Esophagus muscularis mucosa (tissue), 4 donors: ENCODE measurements around the gene MOGAT1. TPM values are rescaled to one million over a fixed set of nuclear protein-coding genes. Genes with fewer than 3 reads are reported as not detected.

Experiments used
- DNase-seq: peaks from one replicate; pipeline ENCODE4 v3.0.0-alpha.2; 2017; ENCODE audit errors: extremely low spot score
- H3K27ac ChIP-seq, 4 donors: fragments of 200-600 bp; sonication (generic); replicated peaks in 1 of 4; 1 replicate in 3 of 4; 2 replicates in 1 of 4; pipeline ENCODE4 v1.5.1; 2016 to 2019; ENCODE audit warnings: mild to moderate bottlenecking in 1 of 4
- H3K27me3 ChIP-seq, 4 donors: fragments of 200-600 bp; sonication (generic); one replicate each; pipeline versions ENCODE4 v1.5.1 to v1.6.0; 2016 to 2019
- H3K36me3 ChIP-seq, 4 donors: fragments of 200-600 bp; sonication (generic); one replicate each; pipeline ENCODE4 v1.5.1; 2016 to 2019
- H3K4me1 ChIP-seq, 4 donors: fragments of 200-600 bp; sonication (generic); one replicate each; pipeline ENCODE4 v1.5.1; 2016 to 2019
- H3K4me3 ChIP-seq, 4 donors: fragments of 200-600 bp; sonication (generic); 1 replicate in 2 of 4; 2 replicates in 2 of 4; pipeline ENCODE4 v1.5.1; 2016 to 2019; ENCODE audit warnings: mild to moderate bottlenecking in 4 of 4, moderate library complexity in 1 of 4
- H3K9me3 ChIP-seq, 4 donors: fragments of 200-600 bp; sonication (generic); 1 replicate in 3 of 4; 2 replicates in 1 of 4; pipeline ENCODE4 v1.5.1; 2016 to 2019
- CTCF ChIP-seq, 3 experiments: fragments of 200-600 bp in 2 of 3; fragments of 450-650 bp in 1 of 3; sonication (generic) in 2 of 3; IDR thresholded peaks; one replicate each; pipeline ENCODE4 v1.5.1; 2017 to 2019; ENCODE audit warnings: antibody characterized with exemption in 3 of 3, mild to moderate bottlenecking in 2 of 3, moderate library complexity in 1 of 3
- EP300 ChIP-seq: sonication (generic); formaldehyde crosslinking; IDR thresholded peaks from one replicate; pipeline ENCODE4 v1.6.1; 2017; ENCODE audit warnings: antibody characterized with exemption
- POLR2A ChIP-seq: fragments of 450-650 bp; IDR thresholded peaks from one replicate; pipeline ENCODE4 v1.6.1; 2017; ENCODE audit warnings: antibody characterized with exemption, moderate library complexity, mild to moderate bottlenecking, low read depth
- POLR2AphosphoS5 ChIP-seq, 2 donors: sonication (generic); formaldehyde crosslinking; IDR thresholded peaks; one replicate each; pipeline ENCODE4 v1.6.1; 2017; ENCODE audit warnings: antibody characterized with exemption in 2 of 2
- WGBS: methylation state at CpG from one replicate; pipeline ENCODE4 v1.1.5; 2018; 5-methylcytosine and 5-hydroxymethylcytosine counted together
- intact Hi-C: fragments of 100-400 bp; cut with DNase I; formaldehyde crosslinking; loops from one replicate; pipeline ENCODE4 v1.15.1; 2023
- total RNA-seq, 4 donors: library from RNA; depleted of rRNA; stranded (reverse); fragments of >200 nt; gene quantifications; one replicate each; pipeline versions ENCODE4 v1.1.0 to v1.2.1, GENCODE V29; 2016

MOGAT1 gene
- total RNA-seq, 4 donors from 2014 or later, result not detected

- Histone ChIP-seq H3K4me3 (no peak overlapping the region), H3K36me3 (no peaks in the 10 kb centered on the region), H3K9me3 (no peaks in the 10 kb centered on the region), H3K27me3 (no peaks in the 10 kb centered on the region), H3K4me1 (peaks cover 0 to 35% (median 27%) of the 10 kb centered on the region in 4 donors), H3K27ac (no peak overlapping the region)
- TF ChIP-seq POLR2AphosphoS5 (IDR thresholded peaks at IDR 0.05) (no peak), EP300 (no peak), CTCF (IDR thresholded peaks at IDR 0.05) (no peak), POLR2A (no peak)
- whole genome bisulfite sequencing, result 54% methylated on average over 2 of the region's 2 CpGs
- DNase-seq, result no peak
- intact Hi-C loops, result no loop called here
Observed at GRCh38 chr2:222736301-222736700, 64.8 kb downstream of the MOGAT1 start.

GRCh38 chr2:222736924-222737323 lies 65.5 kb downstream of the MOGAT1 start:
- Histone ChIP-seq H3K4me1 (peaks cover 0 to 29% (median 23%) of the 10 kb centered on the region in 4 donors), H3K9me3 (no peaks in the 10 kb centered on the region), H3K4me3 (no peak overlapping the region), H3K27me3 (no peaks in the 10 kb centered on the region), H3K36me3 (no peaks in the 10 kb centered on the region), H3K27ac (no peak overlapping the region)
- DNase-seq, result no peak
- TF ChIP-seq EP300 (no peak), CTCF (IDR thresholded peaks at IDR 0.05) (no peak), POLR2AphosphoS5 (IDR thresholded peaks at IDR 0.05) (no peak), POLR2A (no peak)
- intact Hi-C loops, result no loop called here
- 89% methylated on average over 6 of the region's 6 CpGs for WGBS

GRCh38 chr2:222738312-222738711 lies 66.9 kb downstream of the MOGAT1 start:
- no peak overlapping the region for H3K27ac ChIP-seq
- TF ChIP-seq POLR2A, result no peak
- no peak for TF ChIP-seq CTCF (IDR thresholded peaks at IDR 0.05)
- no peak for TF ChIP-seq POLR2AphosphoS5 (IDR thresholded peaks at IDR 0.05)
- no peak for TF ChIP-seq EP300
- peaks cover 0 to 16% (median 12%) of the 10 kb centered on the region in 4 donors for H3K4me1 ChIP-seq
- H3K36me3 ChIP-seq, result no peaks in the 10 kb centered on the region
- intact Hi-C loops, result no loop called here
- no peak overlapping the region for H3K4me3 ChIP-seq
- WGBS, result 92% methylated on average over 5 of the region's 5 CpGs
- no peaks in the 10 kb centered on the region for H3K27me3 ChIP-seq
- no peaks in the 10 kb centered on the region for H3K9me3 ChIP-seq
- no peak for DNase-seq

GRCh38 chr2:222738809-222739208 lies 67.4 kb downstream of the MOGAT1 start:
- WGBS, result 81% methylated on average over 3 of the region's 3 CpGs
- DNase-seq, result no peak
- Histone ChIP-seq H3K9me3 (no peaks in the 10 kb centered on the region), H3K27ac (no peak overlapping the region), H3K36me3 (no peaks in the 10 kb centered on the region), H3K4me1 (peaks cover 0 to 12% (median 8%) of the 10 kb centered on the region in 4 donors), H3K4me3 (no peak overlapping the region), H3K27me3 (no peaks in the 10 kb centered on the region)
- intact Hi-C loops, result no loop called here
- TF ChIP-seq POLR2A, result no peak

DNA sequence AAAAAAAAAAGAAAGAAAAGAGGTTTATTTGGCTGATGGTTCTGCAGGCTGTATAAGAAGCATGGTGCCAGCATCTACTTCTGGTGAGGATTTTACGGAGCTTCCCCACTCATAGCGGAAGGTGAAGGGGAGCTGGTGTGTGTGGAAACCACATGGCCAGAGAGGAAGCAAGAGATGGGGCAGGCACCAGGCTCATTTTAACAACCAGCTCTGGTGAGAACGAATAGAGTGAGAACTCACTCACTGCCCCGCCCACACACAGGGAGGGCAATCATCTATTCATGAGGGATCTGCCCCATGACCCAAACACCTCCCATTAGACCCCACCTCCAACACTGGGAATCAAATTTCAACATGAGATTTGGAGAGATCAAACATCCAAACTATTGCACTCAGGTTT lies 68.5 kb downstream of the MOGAT1 start:
- no peaks in the 10 kb centered on the region for H3K9me3 ChIP-seq
- intact Hi-C loops, result no loop called here
- TF ChIP-seq POLR2AphosphoS5 (IDR thresholded peaks at IDR 0.05), result no peak
- TF ChIP-seq CTCF (IDR thresholded peaks at IDR 0.05), result no peak
- TF ChIP-seq EP300, result no peak
- TF ChIP-seq POLR2A, result no peak
- H3K27me3 ChIP-seq, result no peaks in the 10 kb centered on the region
- 91% methylated on average over 4 of the region's 4 CpGs for WGBS
- no peak for DNase-seq
- no peaks in the 10 kb centered on the region for H3K36me3 ChIP-seq
- no peak overlapping the region for H3K27ac ChIP-seq
- no peak overlapping the region for H3K4me3 ChIP-seq
- peaks cover 0 to 7% (median 0%) of the 10 kb centered on the region in 4 donors for H3K4me1 ChIP-seq
